Measurements from ENCODE around the gene LUZP2. TPM values are rescaled to one million over a fixed set of nuclear protein-coding genes. Genes with fewer than 3 reads are reported as not detected.

The LUZP2 gene
- total RNA-seq, 2 donors from 2014 or later = 1.6 TPM; not detected in 1

GRCh38 chr11:24588081-24588480 is 91.2 kb downstream of the LUZP2 start:
- ATAC-seq = no peak
- WGBS, 2 donors = 73 to 81% methylated on average over 3 of the region's 3 CpGs

GRCh38 chr11:24589064-24589463 is 92.2 kb downstream of the LUZP2 start:
- intact Hi-C loops (cut with DNase I) = no loop called here
- DNase-seq (no peak), ATAC-seq (no peak)
- no peak for TF ChIP-seq POLR2A (IDR thresholded peaks at IDR 0.05)
- no peak for TF ChIP-seq CTCF (IDR thresholded peaks at IDR 0.05)
- WGBS, 2 donors = 15 to 37% methylated on average over 1 of the region's 1 CpG
- no peaks in the 10 kb centered on the region for H3K36me3 ChIP-seq (replicated peaks in 1 of 2; ENCODE audit: insufficient read depth in 1 of 2, low read depth in 2 of 2)
- no peaks in the 10 kb centered on the region for H3K27me3 ChIP-seq
- H3K27ac ChIP-seq = no peak overlapping the region
- no peak overlapping the region for H3K4me3 ChIP-seq
- H3K4me1 ChIP-seq = no peaks in the 10 kb centered on the region
- no peaks in the 10 kb centered on the region for H3K9me3 ChIP-seq

More at GRCh38 chr11:24588081-24588480, 91.2 kb downstream of the LUZP2 start:
- H3K4me1 ChIP-seq = no peaks in the 10 kb centered on the region
- H3K4me3 ChIP-seq = no peak overlapping the region
- intact Hi-C loops (cut with DNase I) = no loop called here
- H3K27me3 ChIP-seq = no peaks in the 10 kb centered on the region
- no peaks in the 10 kb centered on the region for H3K36me3 ChIP-seq (replicated peaks in 1 of 2; ENCODE audit: insufficient read depth in 1 of 2, low read depth in 2 of 2)
- no peak for DNase-seq
- TF ChIP-seq CTCF (IDR thresholded peaks at IDR 0.05) = no peak
- no peak for TF ChIP-seq POLR2A (IDR thresholded peaks at IDR 0.05)
- H3K9me3 ChIP-seq = no peaks in the 10 kb centered on the region
- no peak overlapping the region for H3K27ac ChIP-seq

DNA sequence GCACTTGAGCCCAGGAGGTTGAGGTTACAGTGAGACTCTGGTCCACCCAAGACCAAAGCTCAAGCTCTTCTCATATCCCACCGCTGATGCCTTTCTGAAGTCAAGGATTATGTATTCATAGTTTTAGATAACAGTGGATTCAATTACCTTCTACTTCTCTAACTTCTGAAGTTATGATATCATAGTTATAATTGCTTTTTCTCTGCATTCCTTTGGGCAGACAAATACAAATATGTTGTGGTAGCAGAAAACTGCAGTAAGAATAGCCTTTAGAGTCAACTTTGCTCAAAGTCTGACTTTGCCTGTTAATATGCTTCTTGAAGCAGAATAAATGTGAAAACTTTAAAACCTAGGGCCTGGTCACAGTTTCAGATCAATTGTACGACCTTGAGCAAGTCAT is 94.4 kb downstream of the LUZP2 start:
- 52 to 53% methylated on average over 2 of the region's 2 CpGs for WGBS, 2 donors
- Histone ChIP-seq H3K4me1 (no peaks in the 10 kb centered on the region), H3K27ac (no peak overlapping the region), H3K4me3 (no peak overlapping the region), H3K36me3 (replicated peaks in 1 of 2; ENCODE audit: insufficient read depth in 1 of 2, low read depth in 2 of 2) (no peaks in the 10 kb centered on the region), H3K9me3 (no peaks in the 10 kb centered on the region), H3K27me3 (no peaks in the 10 kb centered on the region)
- DNase-seq (no peak), ATAC-seq (no peak)
- intact Hi-C loops (cut with DNase I) = no loop called here
- TF ChIP-seq POLR2A (IDR thresholded peaks at IDR 0.05) = no peak
- no peak for TF ChIP-seq CTCF (IDR thresholded peaks at IDR 0.05)

DNA sequence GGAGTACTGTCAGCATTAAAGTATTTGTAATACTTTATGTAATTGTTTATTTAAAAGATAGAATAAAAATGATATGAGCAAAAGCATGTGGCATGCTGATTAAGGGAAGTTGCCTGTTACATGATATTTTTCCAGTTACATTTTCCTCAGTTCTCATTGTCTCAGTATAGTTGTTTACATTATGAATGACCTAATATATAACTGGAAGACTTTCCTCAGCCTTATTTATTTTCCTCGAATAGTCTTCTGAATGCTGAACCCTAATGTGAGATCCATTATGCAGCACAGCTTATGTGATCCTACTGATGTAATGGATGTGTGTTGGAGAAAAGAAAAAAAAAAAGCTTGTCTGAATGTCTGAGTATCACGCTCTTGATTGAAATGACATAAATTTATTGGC is 95.5 kb downstream of the LUZP2 start:
- Histone ChIP-seq H3K27me3 (no peaks in the 10 kb centered on the region), H3K27ac (no peak overlapping the region), H3K36me3 (replicated peaks in 1 of 2; ENCODE audit: insufficient read depth in 1 of 2, low read depth in 2 of 2) (no peaks in the 10 kb centered on the region), H3K4me1 (no peaks in the 10 kb centered on the region), H3K9me3 (no peaks in the 10 kb centered on the region), H3K4me3 (no peak overlapping the region)
- 51 to 63% methylated on average over 2 of the region's 2 CpGs for WGBS, 2 donors
- TF ChIP-seq POLR2A (IDR thresholded peaks at IDR 0.05) = no peak
- TF ChIP-seq CTCF (IDR thresholded peaks at IDR 0.05) = no peak
- ATAC-seq = no peak
- DNase-seq = no peak
- intact Hi-C loops (cut with DNase I) = no loop called here

- WGBS, 2 donors = 75 to 80% methylated on average over 4 of the region's 4 CpGs
- no peak for ATAC-seq
Observed at GRCh38 chr11:24593332-24593731, 96.5 kb downstream of the LUZP2 start.

More at GRCh38 chr11:24593332-24593731, 96.5 kb downstream of the LUZP2 start:
- H3K36me3 ChIP-seq (replicated peaks in 1 of 2; ENCODE audit: insufficient read depth in 1 of 2, low read depth in 2 of 2) = no peaks in the 10 kb centered on the region
- H3K27me3 ChIP-seq = no peaks in the 10 kb centered on the region
- DNase-seq = no peak
- no peaks in the 10 kb centered on the region for H3K9me3 ChIP-seq
- no peak overlapping the region for H3K27ac ChIP-seq
- H3K4me1 ChIP-seq = no peaks in the 10 kb centered on the region
- intact Hi-C loops (cut with DNase I) = no loop called here
- no peak for TF ChIP-seq POLR2A (IDR thresholded peaks at IDR 0.05)
- no peak for TF ChIP-seq CTCF (IDR thresholded peaks at IDR 0.05)
- H3K4me3 ChIP-seq = no peak overlapping the region
